ENCODE results near the gene DNAH9.

GRCh38 chr17:11671126-11671525, 72.9 kb downstream of the DNAH9 start:
- no peak for TF ChIP-seq POLR2A (IDR thresholded peaks at IDR 0.05)
- TF ChIP-seq, protein P1, sequence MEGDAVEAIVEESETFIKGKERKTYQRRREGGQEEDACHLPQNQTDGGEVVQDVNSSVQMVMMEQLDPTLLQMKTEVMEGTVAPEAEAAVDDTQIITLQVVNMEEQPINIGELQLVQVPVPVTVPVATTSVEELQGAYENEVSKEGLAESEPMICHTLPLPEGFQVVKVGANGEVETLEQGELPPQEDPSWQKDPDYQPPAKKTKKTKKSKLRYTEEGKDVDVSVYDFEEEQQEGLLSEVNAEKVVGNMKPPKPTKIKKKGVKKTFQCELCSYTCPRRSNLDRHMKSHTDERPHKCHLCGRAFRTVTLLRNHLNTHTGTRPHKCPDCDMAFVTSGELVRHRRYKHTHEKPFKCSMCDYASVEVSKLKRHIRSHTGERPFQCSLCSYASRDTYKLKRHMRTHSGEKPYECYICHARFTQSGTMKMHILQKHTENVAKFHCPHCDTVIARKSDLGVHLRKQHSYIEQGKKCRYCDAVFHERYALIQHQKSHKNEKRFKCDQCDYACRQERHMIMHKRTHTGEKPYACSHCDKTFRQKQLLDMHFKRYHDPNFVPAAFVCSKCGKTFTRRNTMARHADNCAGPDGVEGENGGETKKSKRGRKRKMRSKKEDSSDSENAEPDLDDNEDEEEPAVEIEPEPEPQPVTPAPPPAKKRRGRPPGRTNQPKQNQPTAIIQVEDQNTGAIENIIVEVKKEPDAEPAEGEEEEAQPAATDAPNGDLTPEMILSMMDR (IDR thresholded peaks at IDR 0.05): no peak
